Hair follicular keratinocyte (primary cell): ENCODE results near the gene A1BG. TPM values are rescaled to one million over a fixed set of nuclear protein-coding genes. Genes with fewer than 3 reads are reported as not detected.

Source experiments
- total RNA-seq: library from RNA; depleted of rRNA; stranded (reverse); fragments of >200 nt; gene quantifications from 2 replicates; pipeline ENCODE4 v1.2.3, GENCODE V29; 2015

Gene A1BG
- total RNA-seq, result 15.6 and 26.6 TPM in 2 replicates

GRCh38 chr19:58352760-58353671 is at the start of gene A1BG:
TSS of gene A1BG (minus strand) at chr19:58353492. CDS start at chr19:58353437, 55 bp downstream.

GRCh38 chr19:58395220-58395978 is 42.1 kb upstream of the A1BG start, which contains the start of gene RNF225:
TSS of gene RNF225 (plus strand) at chr19:58395656. CDS start at chr19:58396090, 434 bp downstream.

GRCh38 chr19:58386576-58387337 is 33.5 kb upstream of the A1BG start, which contains the start of gene RPS5:
TSS of gene RPS5 (plus strand) at chr19:58387269. CDS start at chr19:58388138, 869 bp downstream.

GRCh38 chr19:58380662-58381459 is 27.6 kb upstream of the A1BG start, which contains the start of gene ZNF837:
TSS of gene ZNF837 (minus strand) at chr19:58381030. CDS start at chr19:58369332, 11,698 bp downstream.

GRCh38 chr19:58362272-58362994 is 9.1 kb upstream of the A1BG start, which contains the start of gene ZNF497:
TSS of gene ZNF497 (minus strand) at chr19:58362751. CDS start at chr19:58357635, 5,116 bp downstream.

GRCh38 chr19:58326914-58327726 is 26.2 kb downstream of the A1BG start, which contains the start of gene ZSCAN22:
TSS of gene ZSCAN22 (plus strand) at chr19:58326994. CDS start at chr19:58334803, 7,809 bp downstream.

GRCh38 chr19:58305065-58305931 is 48.0 kb downstream of the A1BG start, which contains the start of gene ERVK3-1:
TSS of gene ERVK3-1 (plus strand) at chr19:58305377. CDS start at chr19:58312169, 6,792 bp downstream.

Other genes starting within 250 kb of the A1BG start
- 4.1 and 8.4 TPM in 2 replicates for gene ZNF329, start 202.7 kb downstream of the A1BG start, total RNA-seq
- 24.4 and 26.9 TPM in 2 replicates for gene ZNF274, start 170.4 kb downstream of the A1BG start, total RNA-seq
- gene ZNF544, start 124.6 kb downstream of the A1BG start, total RNA-seq, result 49.7 and 57.3 TPM in 2 replicates
- gene ZNF8, start 74.5 kb downstream of the A1BG start, total RNA-seq, result 2.4 and 4.3 TPM in 2 replicates
- 22.0 and 31.9 TPM in 2 replicates for gene ERVK3-1, start 48.1 kb downstream of the A1BG start, total RNA-seq
- 2.0 and 2.7 TPM in 2 replicates for gene ZSCAN22, start 26.5 kb downstream of the A1BG start, total RNA-seq
- 0.86 and 1.3 TPM in 2 replicates for gene ZNF497, start 9.3 kb upstream of the A1BG start, total RNA-seq
- gene ZNF837, start 27.5 kb upstream of the A1BG start, total RNA-seq, result 2.5 and 3.7 TPM in 2 replicates
- 2,350 and 2,403 TPM in 2 replicates for gene RPS5, start 33.8 kb upstream of the A1BG start, total RNA-seq
- gene RNF225, start 42.2 kb upstream of the A1BG start, total RNA-seq, result 0.27 and 0.31 TPM in 2 replicates
- gene ZNF584, start 55.2 kb upstream of the A1BG start, total RNA-seq, result 7.0 and 16.3 TPM in 2 replicates
- 1.6 and 2.2 TPM in 2 replicates for gene ZNF132, start 86.7 kb upstream of the A1BG start, total RNA-seq
- gene ZNF324B, start 98.1 kb upstream of the A1BG start, total RNA-seq, result 6.6 and 7.2 TPM in 2 replicates
- gene ZNF324, start 113.6 kb upstream of the A1BG start, total RNA-seq, result 6.2 and 9.3 TPM in 2 replicates
- 6.5 and 8.6 TPM in 2 replicates for gene ZNF446, start 122.9 kb upstream of the A1BG start, total RNA-seq
- gene SLC27A5, start 158.5 kb upstream of the A1BG start, total RNA-seq, result 12.7 and 12.8 TPM in 2 replicates
- gene ZBTB45, start 166.3 kb upstream of the A1BG start, total RNA-seq, result 11.1 and 13.1 TPM in 2 replicates
- gene TRIM28, start 190.6 kb upstream of the A1BG start, total RNA-seq, result 265 and 397 TPM in 2 replicates
- 101 and 114 TPM in 2 replicates for gene CHMP2A, start 201.6 kb upstream of the A1BG start, total RNA-seq
- 32.1 and 51.0 TPM in 2 replicates for gene UBE2M, start 205.1 kb upstream of the A1BG start, total RNA-seq
- 6.6 and 9.8 TPM in 2 replicates for gene MZF1, start 219.8 kb upstream of the A1BG start, total RNA-seq